Measurements from ENCODE around the gene ZNF77. TPM values are rescaled to one million over a fixed set of nuclear protein-coding genes. Genes with fewer than 3 reads are reported as not detected.
A peak's percentile ranks its signal among the peaks of the same experiment; 100 is the strongest.
"Not testable (repeated sequence)": the region's sequence is repeated elsewhere in the genome, so short reads cannot be mapped to it uniquely, and the experiment has no call there.

ZNF77 gene
- total and polyA plus RNA-seq, 7 experiments from 2014 or later: 2.0 to 5.8 (median 3.7) TPM

DNA sequence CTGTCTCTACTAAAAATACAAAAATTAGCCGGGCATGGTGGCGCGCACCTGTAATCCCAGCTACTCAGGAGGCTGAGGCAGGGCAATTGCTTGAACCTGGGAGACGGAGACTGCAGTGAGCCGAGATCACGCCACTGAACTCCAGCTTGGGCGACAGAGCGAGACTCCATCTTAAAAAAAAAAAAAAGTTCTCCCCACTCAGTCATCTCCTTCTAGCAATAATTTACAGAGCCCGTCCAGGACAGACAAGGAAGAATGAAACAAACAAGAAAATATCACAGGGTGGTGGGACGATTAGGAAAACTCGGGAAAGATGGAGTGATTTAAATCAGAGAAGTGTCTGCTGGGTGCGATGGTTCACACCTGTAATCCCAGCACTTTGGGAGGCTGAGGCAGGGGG lies 18.9 kb upstream of the ZNF77 start:
- ChIA-PET CTCF (interaction anchor here (0.7 to 3.0 kb wide), 11 partner anchors 11 to 247 kb away, joined by 3 to 25 read pairs (median 5); no protein-coding TSS in a partner anchor), POLR2A (interaction anchor here (0.7 to 1.9 kb wide), 2 partner anchors 66 to 72 kb away, joined by 6 read pairs; no protein-coding TSS in a partner anchor)
- DNase-seq; H3K27me3 ChIP-seq (ENCODE audit: control insufficient read depth in 2 of 2, insufficient read depth in 2 of 2, low read length in 2 of 2); H3K36me3 Mint-ChIP-seq; H3K27me3 Mint-ChIP-seq; H3K4me1 Mint-ChIP-seq; H3K4me1 ChIP-seq (ENCODE audit: control insufficient read depth in 2 of 2, insufficient read depth in 2 of 2, low read length in 2 of 2); H3K9me3 Mint-ChIP-seq; ATAC-seq; H3K27ac Mint-ChIP-seq; H3K4me3 ChIP-seq (ENCODE audit: low read length); H3K9me3 ChIP-seq (ENCODE audit: control insufficient read depth in 2 of 3, low read length in 3 of 3); H3K27ac ChIP-seq (ENCODE audit: low read depth, low read length); H3K36me3 ChIP-seq (ENCODE audit: control insufficient read depth in 2 of 3, insufficient read depth in 3 of 3, low read length in 3 of 3): not testable (repeated sequence)
- H3K4me3 Mint-ChIP-seq: peak overlapping the region in 1 of 10 donors; percentile 18
- intact Hi-C loops (cut with micrococcal nuclease): loop anchor here in 1 of 2 donors (2.0 kb wide), 1 partner anchor 199 kb away; no protein-coding TSS in a partner anchor

DNA sequence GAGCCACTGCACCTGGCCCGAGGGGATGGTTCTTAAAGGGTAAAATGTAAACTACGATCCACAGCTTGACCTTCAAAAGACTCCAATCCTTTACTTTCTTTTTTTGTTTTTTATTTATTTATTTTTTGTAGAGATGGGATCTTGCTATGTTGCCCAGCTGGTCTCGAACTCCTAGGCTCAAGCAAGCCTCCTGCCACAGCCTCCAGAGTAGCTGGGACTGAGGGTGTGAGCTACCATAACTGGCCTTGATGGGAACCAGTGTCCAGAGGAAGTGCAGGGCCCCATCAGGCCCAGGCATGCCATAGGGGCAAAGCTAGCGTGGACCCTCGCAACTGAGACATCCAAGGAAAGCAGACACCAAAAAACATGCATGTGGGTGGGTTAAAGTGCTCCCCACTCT lies 18.4 kb upstream of the ZNF77 start:
- Mint-ChIP-seq H3K4me1 (peaks cover 0 to 6% (median 6%) of the 10 kb centered on the region in 7 donors), H3K27me3 (peaks cover 0 to 5% (median 0%) of the 10 kb centered on the region in 5 donors), H3K36me3 (peaks cover 0 to 4% (median 0%) of the 10 kb centered on the region in 5 donors), H3K27ac (no peak overlapping the region), H3K9me3 (no peaks in the 10 kb centered on the region), H3K4me3 (no peak overlapping the region)
- DNase-seq (no peak), ATAC-seq (no peak)
- Histone ChIP-seq H3K36me3 (ENCODE audit: control insufficient read depth in 2 of 3, insufficient read depth in 3 of 3, low read length in 3 of 3) (no peaks in the 10 kb centered on the region), H3K4me3 (ENCODE audit: low read length) (no peak overlapping the region), H3K4me1 (ENCODE audit: control insufficient read depth in 2 of 2, insufficient read depth in 2 of 2, low read length in 2 of 2) (no peaks in the 10 kb centered on the region), H3K27me3 (ENCODE audit: control insufficient read depth in 2 of 2, insufficient read depth in 2 of 2, low read length in 2 of 2) (no peaks in the 10 kb centered on the region), H3K27ac (ENCODE audit: low read depth, low read length) (no peak overlapping the region), H3K9me3 (ENCODE audit: control insufficient read depth in 2 of 3, low read length in 3 of 3) (no peaks in the 10 kb centered on the region)
- ChIA-PET POLR2A (interaction anchor here (0.7 to 1.9 kb wide), 3 partner anchors 13 to 97 kb away, joined by 3 to 6 read pairs (median 3); no protein-coding TSS in a partner anchor), CTCF (interaction anchor here (0.6 to 3.0 kb wide), 13 partner anchors 11 to 280 kb away, joined by 3 to 25 read pairs (median 4); no protein-coding TSS in a partner anchor)
- intact Hi-C loops (cut with micrococcal nuclease): loop anchor here in 1 of 2 donors (2.0 kb wide), 1 partner anchor 200 kb away; no protein-coding TSS in a partner anchor

DNA sequence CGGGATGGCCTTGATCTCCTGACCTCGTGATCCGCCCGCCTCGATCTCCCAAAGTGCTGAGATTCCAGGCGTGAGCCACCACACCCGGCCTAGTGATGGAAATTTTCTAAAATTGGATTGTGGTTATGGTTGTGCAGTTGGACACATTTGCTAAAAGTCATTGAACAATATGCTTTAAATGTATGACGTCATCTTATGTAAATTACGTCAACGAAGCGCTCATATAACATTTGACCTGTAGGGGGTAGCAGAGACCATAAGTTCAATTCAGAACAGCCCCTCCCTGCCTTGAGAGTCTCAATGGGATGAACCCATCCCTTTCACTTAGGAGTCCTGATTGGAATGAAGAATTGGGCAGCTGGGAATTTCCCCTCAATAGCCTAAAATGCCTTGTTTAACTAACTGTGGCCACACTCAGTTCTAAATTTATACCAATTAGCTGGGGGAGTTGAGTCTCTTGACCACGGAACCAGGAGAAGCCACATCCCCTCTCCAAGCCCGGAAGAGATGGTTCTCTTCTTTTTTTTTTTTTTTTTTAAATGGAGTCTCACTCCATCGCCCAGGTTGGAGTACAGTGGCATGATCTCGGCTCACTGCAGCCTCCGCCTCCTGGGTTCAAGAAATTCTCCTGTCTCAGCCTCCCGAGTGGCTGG lies 17.4 kb upstream of the ZNF77 start:
- ATAC-seq: peak; percentile 99
- ChIA-PET POLR2A (interaction anchor here (0.8 to 1.9 kb wide), 5 partner anchors 12 to 144 kb away, joined by 3 to 6 read pairs (median 3); no protein-coding TSS in a partner anchor), CTCF (interaction anchor here (0.6 to 3.0 kb wide), 15 partner anchors 10 to 281 kb away, joined by 3 to 25 read pairs (median 4); no protein-coding TSS in a partner anchor)
- Histone ChIP-seq H3K9me3 (ENCODE audit: control insufficient read depth in 2 of 3, low read length in 3 of 3) (no peaks in the 10 kb centered on the region), H3K36me3 (ENCODE audit: control insufficient read depth in 2 of 3, insufficient read depth in 3 of 3, low read length in 3 of 3) (no peaks in the 10 kb centered on the region), H3K27ac (ENCODE audit: low read depth, low read length) (no peak overlapping the region), H3K4me1 (ENCODE audit: control insufficient read depth in 2 of 2, insufficient read depth in 2 of 2, low read length in 2 of 2) (no peaks in the 10 kb centered on the region), H3K27me3 (ENCODE audit: control insufficient read depth in 2 of 2, insufficient read depth in 2 of 2, low read length in 2 of 2) (no peaks in the 10 kb centered on the region), H3K4me3 (ENCODE audit: low read length) (no peak overlapping the region)
- Mint-ChIP-seq H3K4me1 (peaks cover 0 to 6% (median 6%) of the 10 kb centered on the region in 7 donors), H3K36me3 (peaks cover 0 to 4% (median 0%) of the 10 kb centered on the region in 5 donors), H3K27me3 (peaks cover 0 to 5% (median 0%) of the 10 kb centered on the region in 5 donors), H3K27ac (peak overlapping the region in 7 of 9 donors; percentile 49 to 90 (median 82)), H3K9me3 (no peaks in the 10 kb centered on the region), H3K4me3 (peak overlapping the region in 4 of 10 donors; percentile 1 to 46 (median 40))
- DNase-seq: peak in 8 of 9 donors; percentile 44 to 84 (median 74)
- intact Hi-C loops (cut with micrococcal nuclease): loop anchor here (1.0 to 2.0 kb wide), 8 partner anchors 11 to 248 kb away; no protein-coding TSS in a partner anchor

DNA sequence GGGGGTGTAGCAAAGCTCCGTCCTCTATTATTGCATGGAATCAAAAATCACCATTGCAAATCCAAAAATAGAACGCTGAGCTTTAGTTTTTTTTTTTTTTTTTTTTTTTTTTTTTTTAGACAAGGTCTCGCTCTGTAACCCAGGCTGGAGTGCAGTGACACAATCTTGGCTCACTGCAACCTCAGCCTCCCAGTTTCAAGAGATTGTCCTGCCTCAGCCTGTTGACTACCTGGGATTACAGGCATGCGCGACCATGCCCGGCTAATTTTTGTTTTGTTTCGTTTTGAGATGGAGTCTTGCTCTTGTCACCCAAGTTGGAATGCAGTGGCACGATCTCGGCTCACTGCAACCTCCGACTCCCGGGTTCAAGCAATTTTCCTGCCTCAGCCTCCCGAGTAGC lies 15.3 kb upstream of the ZNF77 start:
- ATAC-seq (no peak), DNase-seq (no peak)
- no peak overlapping the region for H3K27ac ChIP-seq (ENCODE audit: low read depth, low read length)
- no peaks in the 10 kb centered on the region for H3K9me3 Mint-ChIP-seq
- no peaks in the 10 kb centered on the region for H3K9me3 ChIP-seq (ENCODE audit: control insufficient read depth in 2 of 3, low read length in 3 of 3)
- H3K4me3 ChIP-seq (ENCODE audit: low read length): no peak overlapping the region
- peaks cover 0 to 6% (median 6%) of the 10 kb centered on the region in 7 donors for H3K4me1 Mint-ChIP-seq
- ChIA-PET POLR2A (interaction anchor here (1.0 kb wide), 1 partner anchor 76 kb away, joined by 5 read pairs; no protein-coding TSS in a partner anchor), CTCF (interaction anchor here (0.7 to 2.1 kb wide), 4 partner anchors 9 to 166 kb away, joined by 5 to 9 read pairs (median 6); no protein-coding TSS in a partner anchor)
- H3K27me3 Mint-ChIP-seq: peaks cover 0 to 5% (median 0%) of the 10 kb centered on the region in 5 donors
- no peaks in the 10 kb centered on the region for H3K4me1 ChIP-seq (ENCODE audit: control insufficient read depth in 2 of 2, insufficient read depth in 2 of 2, low read length in 2 of 2)
- H3K36me3 Mint-ChIP-seq: peaks cover 0 to 4% (median 0%) of the 10 kb centered on the region in 5 donors
- intact Hi-C loops (cut with micrococcal nuclease): no loop called here
- no peak overlapping the region for H3K4me3 Mint-ChIP-seq
- H3K27me3 ChIP-seq (ENCODE audit: control insufficient read depth in 2 of 2, insufficient read depth in 2 of 2, low read length in 2 of 2): no peaks in the 10 kb centered on the region
- no peak overlapping the region for H3K27ac Mint-ChIP-seq
- H3K36me3 ChIP-seq (ENCODE audit: control insufficient read depth in 2 of 3, insufficient read depth in 3 of 3, low read length in 3 of 3): no peaks in the 10 kb centered on the region

DNA sequence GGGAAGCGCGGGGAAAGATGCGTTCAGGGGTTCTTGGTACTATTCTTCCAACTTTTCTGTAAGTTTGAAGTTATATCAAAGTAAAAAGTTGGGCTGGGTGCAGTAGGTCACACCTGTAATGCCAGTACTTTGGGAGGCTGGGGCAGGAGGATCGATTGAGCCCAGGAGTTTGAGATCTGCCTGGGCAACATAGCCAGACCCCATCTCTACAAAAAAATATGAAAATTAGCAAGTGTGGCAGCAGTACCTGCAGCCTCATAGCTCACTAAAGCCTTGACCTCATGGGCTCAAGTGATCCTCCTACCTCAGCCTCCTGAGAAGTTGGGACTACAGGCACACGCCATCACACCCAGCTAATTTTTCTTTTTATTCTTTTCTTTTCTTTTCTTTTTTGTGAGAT lies 12.4 kb upstream of the ZNF77 start:
- intact Hi-C loops (cut with micrococcal nuclease): loop anchor here in 1 of 2 donors (10.0 kb wide), 1 partner anchor 478 kb away; no protein-coding TSS in a partner anchor
- no peak overlapping the region for H3K4me3 Mint-ChIP-seq
- no peaks in the 10 kb centered on the region for H3K4me1 ChIP-seq (ENCODE audit: control insufficient read depth in 2 of 2, insufficient read depth in 2 of 2, low read length in 2 of 2)
- H3K27ac Mint-ChIP-seq: no peak overlapping the region
- no peaks in the 10 kb centered on the region for H3K9me3 ChIP-seq (ENCODE audit: control insufficient read depth in 2 of 3, low read length in 3 of 3)
- H3K27me3 Mint-ChIP-seq: peaks cover 0 to 5% (median 0%) of the 10 kb centered on the region in 5 donors
- peaks cover 0 to 5% (median 4%) of the 10 kb centered on the region in 7 donors for H3K4me1 Mint-ChIP-seq
- no peak overlapping the region for H3K4me3 ChIP-seq (ENCODE audit: low read length)
- H3K27me3 ChIP-seq (ENCODE audit: control insufficient read depth in 2 of 2, insufficient read depth in 2 of 2, low read length in 2 of 2): no peaks in the 10 kb centered on the region
- POLR2A ChIA-PET: no interaction called here
- peaks cover 0 to 4% (median 0%) of the 10 kb centered on the region in 5 donors for H3K36me3 Mint-ChIP-seq
- CTCF ChIA-PET: interaction anchor here (1.3 to 1.5 kb wide), 3 partner anchors 8 to 168 kb away, joined by 3 to 4 read pairs (median 3); no protein-coding TSS in a partner anchor
- ATAC-seq (no peak), DNase-seq (no peak)
- H3K9me3 Mint-ChIP-seq: no peaks in the 10 kb centered on the region
- no peaks in the 10 kb centered on the region for H3K36me3 ChIP-seq (ENCODE audit: control insufficient read depth in 2 of 3, insufficient read depth in 3 of 3, low read length in 3 of 3)
- no peak overlapping the region for H3K27ac ChIP-seq (ENCODE audit: low read depth, low read length)

DNA sequence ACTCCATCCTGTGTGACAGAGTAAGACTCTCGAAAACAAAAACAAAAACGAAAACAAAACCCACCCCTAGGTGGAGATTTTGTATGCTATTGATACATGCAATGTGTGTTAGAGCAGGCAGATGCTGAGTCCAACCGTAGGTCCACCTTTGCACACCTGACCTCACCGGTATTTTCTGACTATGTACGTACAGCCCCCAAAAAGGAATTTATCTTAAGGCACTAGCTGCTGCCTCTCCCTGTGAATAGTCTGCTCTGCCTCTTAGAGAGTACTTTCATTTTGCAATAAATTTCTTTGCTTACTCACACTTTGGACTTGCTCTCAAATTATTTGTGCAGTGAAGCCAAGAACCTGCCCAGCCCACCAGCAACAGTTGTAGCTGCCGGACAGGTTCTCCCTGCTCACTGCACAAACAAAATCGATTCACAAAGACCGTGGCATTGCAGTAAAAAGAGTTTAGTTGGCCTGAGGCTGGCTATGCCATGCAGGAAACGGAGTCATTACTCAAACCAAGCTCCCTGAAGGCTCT lies 8.2 kb upstream of the ZNF77 start:
- H3K4me1 Mint-ChIP-seq: peaks cover 12 to 27% (median 20%) of the 10 kb centered on the region in 7 donors
- Histone ChIP-seq H3K27me3 (ENCODE audit: control insufficient read depth in 2 of 2, insufficient read depth in 2 of 2, low read length in 2 of 2) (no peaks in the 10 kb centered on the region), H3K9me3 (ENCODE audit: control insufficient read depth in 2 of 3, low read length in 3 of 3) (no peaks in the 10 kb centered on the region), H3K27ac (ENCODE audit: low read depth, low read length) (no peak overlapping the region), H3K4me3 (ENCODE audit: low read length) (no peak overlapping the region), H3K4me1 (ENCODE audit: control insufficient read depth in 2 of 2, insufficient read depth in 2 of 2, low read length in 2 of 2) (peaks cover 9 to 10% of the 10 kb centered on the region in 2 donors), H3K36me3 (ENCODE audit: control insufficient read depth in 2 of 3, insufficient read depth in 3 of 3, low read length in 3 of 3) (no peaks in the 10 kb centered on the region)
- no peak overlapping the region for H3K27ac Mint-ChIP-seq
- no peak overlapping the region for H3K4me3 Mint-ChIP-seq
- DNase-seq: no peak
- no peak for ATAC-seq
- CTCF ChIA-PET: interaction anchor here (1.0 to 3.5 kb wide), 3 partner anchors 10 to 176 kb away, joined by 3 to 32 read pairs (median 5); no protein-coding TSS in a partner anchor
- H3K27me3 Mint-ChIP-seq: no peaks in the 10 kb centered on the region
- intact Hi-C loops (cut with micrococcal nuclease): loop anchor here (5.0 to 10.0 kb wide), 2 partner anchors 299 to 482 kb away; no protein-coding TSS in a partner anchor
- peaks cover 0 to 4% (median 0%) of the 10 kb centered on the region in 5 donors for H3K36me3 Mint-ChIP-seq
- H3K9me3 Mint-ChIP-seq: peaks cover 0 to 3% (median 0%) of the 10 kb centered on the region in 11 donors
- POLR2A ChIA-PET: interaction anchor here (1.4 kb wide), 1 partner anchor 108 kb away, joined by 4 read pairs; no protein-coding TSS in a partner anchor
